Peyer's patch (tissue), 4 donors: ENCODE results near the gene MYO5C. TPM values are rescaled to one million over a fixed set of nuclear protein-coding genes. Genes with fewer than 3 reads are reported as not detected.

Experiments used
- DNase-seq, 3 donors: peaks; one replicate each; pipeline ENCODE4 v3.0.0-alpha.2; 2017 to 2019
- H3K27ac ChIP-seq, 4 donors: fragments of 200-600 bp; sonication (generic); one replicate each; pipeline ENCODE4 v1.5.1; 2016 to 2019
- H3K27me3 ChIP-seq, 2 donors: fragments of 200-600 bp; sonication (generic); one replicate each; pipeline ENCODE4 v1.5.1; 2019
- H3K36me3 ChIP-seq, 3 donors: fragments of 200-600 bp; sonication (generic); one replicate each; pipeline ENCODE4 v1.5.1; 2016 to 2019
- H3K4me1 ChIP-seq, 4 donors: fragments of 200-600 bp; sonication (generic); one replicate each; pipeline ENCODE4 v1.5.1; 2016 to 2019
- H3K4me3 ChIP-seq, 4 donors: fragments of 200-600 bp; sonication (generic); 1 replicate in 3 of 4; 2 replicates in 1 of 4; pipeline ENCODE4 v1.5.1; 2016 to 2019; ENCODE audit warnings: mild to moderate bottlenecking in 1 of 4
- H3K9me3 ChIP-seq, 4 donors: fragments of 200-600 bp; sonication (generic); one replicate each; pipeline ENCODE4 v1.5.1; 2016 to 2019; ENCODE audit warnings: mild to moderate bottlenecking in 1 of 4
- POLR2A ChIP-seq, 2 donors: fragments of 450-650 bp; IDR thresholded peaks; one replicate each; pipeline ENCODE4 v1.5.1; 2017; ENCODE audit warnings: antibody characterized with exemption in 2 of 2, mild to moderate bottlenecking in 2 of 2, moderate library complexity in 2 of 2
- small RNA-seq, 2 donors: library from RNA; depleted of rRNA; stranded (forward); fragments of <200 nt; gene quantifications; one replicate each; pipeline ENCODE3, GENCODE V24; 2016
- total RNA-seq, 4 donors: library from RNA; depleted of rRNA; stranded (reverse); fragments of >200 nt; gene quantifications; one replicate each; pipeline ENCODE4 v1.1.0, GENCODE V29; 2016
- TF ChIP-seq, protein P1 (sequence below), 6 experiments: fragments of 450-650 bp in 4 of 6; fragments of 200-600 bp in 2 of 6; sonication (generic) in 1 of 6; IDR thresholded peaks; one replicate each; pipeline ENCODE4 v1.5.1; 2017 to 2019; ENCODE audit warnings: antibody characterized with exemption in 6 of 6, mild to moderate bottlenecking in 3 of 6, moderate library complexity in 1 of 6

Gene MYO5C
- total RNA-seq, 4 donors from 2014 or later = 29.1 to 60.2 (median 45.4) TPM

DNA sequence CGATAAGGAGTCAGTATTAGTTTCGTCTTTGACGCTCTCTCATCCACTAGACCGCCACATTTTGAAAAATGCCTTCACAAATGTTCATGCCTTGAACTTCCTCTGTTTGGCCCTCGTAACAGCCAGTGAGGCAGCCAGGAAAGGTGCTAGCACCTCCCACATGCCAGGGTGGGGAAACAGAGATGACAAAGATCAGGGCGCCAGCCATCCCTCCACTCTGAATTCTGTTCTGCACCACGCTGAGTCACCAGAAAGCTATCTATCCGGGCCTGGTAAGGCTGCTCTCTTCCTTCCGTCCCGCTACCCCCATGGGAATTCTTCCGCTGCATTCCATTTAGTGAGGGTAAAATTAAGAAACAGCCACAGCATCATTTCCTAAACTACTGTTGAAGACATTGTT is 151.7 kb downstream of the MYO5C start:
- no peak overlapping the region for H3K27ac ChIP-seq
- no peaks in the 10 kb centered on the region for H3K4me1 ChIP-seq
- peaks cover 0 to 5% (median 0%) of the 10 kb centered on the region in 3 donors for H3K36me3 ChIP-seq
- H3K4me3 ChIP-seq = no peak overlapping the region
- TF ChIP-seq, protein P1, sequence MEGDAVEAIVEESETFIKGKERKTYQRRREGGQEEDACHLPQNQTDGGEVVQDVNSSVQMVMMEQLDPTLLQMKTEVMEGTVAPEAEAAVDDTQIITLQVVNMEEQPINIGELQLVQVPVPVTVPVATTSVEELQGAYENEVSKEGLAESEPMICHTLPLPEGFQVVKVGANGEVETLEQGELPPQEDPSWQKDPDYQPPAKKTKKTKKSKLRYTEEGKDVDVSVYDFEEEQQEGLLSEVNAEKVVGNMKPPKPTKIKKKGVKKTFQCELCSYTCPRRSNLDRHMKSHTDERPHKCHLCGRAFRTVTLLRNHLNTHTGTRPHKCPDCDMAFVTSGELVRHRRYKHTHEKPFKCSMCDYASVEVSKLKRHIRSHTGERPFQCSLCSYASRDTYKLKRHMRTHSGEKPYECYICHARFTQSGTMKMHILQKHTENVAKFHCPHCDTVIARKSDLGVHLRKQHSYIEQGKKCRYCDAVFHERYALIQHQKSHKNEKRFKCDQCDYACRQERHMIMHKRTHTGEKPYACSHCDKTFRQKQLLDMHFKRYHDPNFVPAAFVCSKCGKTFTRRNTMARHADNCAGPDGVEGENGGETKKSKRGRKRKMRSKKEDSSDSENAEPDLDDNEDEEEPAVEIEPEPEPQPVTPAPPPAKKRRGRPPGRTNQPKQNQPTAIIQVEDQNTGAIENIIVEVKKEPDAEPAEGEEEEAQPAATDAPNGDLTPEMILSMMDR (IDR thresholded peaks at IDR 0.05) = no peak
- no peak for TF ChIP-seq POLR2A (IDR thresholded peaks at IDR 0.05)
- H3K9me3 ChIP-seq = no peaks in the 10 kb centered on the region
- DNase-seq = no peak
- no peaks in the 10 kb centered on the region for H3K27me3 ChIP-seq

Small RNA genes lying within 50 kb of the gene (small RNA-seq; reads per million reads assigned to genes)
- gene MIR1266 = 0.59 to 3.8 reads per million in 2 donors
- gene RF00019 = 0 reads per million in 2 donors

Other genes with a start within 250 kb of the MYO5C start
- gene BCL2L10, start 183.0 kb downstream of the MYO5C start, total RNA-seq = 1 to 10 TPM in 3 of 4 donors, not detected in 1; 5.1 to 9.6 (median 5.9) TPM
- 100 to 1,000 TPM in 1 of 4 donors, 1 to 10 TPM in 3; 6.1 to 120 (median 7.6) TPM for gene GNB5, start 104.4 kb downstream of the MYO5C start, total RNA-seq
- 10 to 100 TPM in 2 of 4 donors, 1 to 10 TPM in 2; 8.9 to 65.2 (median 12.7) TPM for gene MYO5A, start 233.1 kb upstream of the MYO5C start, total RNA-seq